ENCODE measurements around the gene CDCA8.

Gene CDCA8

DNA sequence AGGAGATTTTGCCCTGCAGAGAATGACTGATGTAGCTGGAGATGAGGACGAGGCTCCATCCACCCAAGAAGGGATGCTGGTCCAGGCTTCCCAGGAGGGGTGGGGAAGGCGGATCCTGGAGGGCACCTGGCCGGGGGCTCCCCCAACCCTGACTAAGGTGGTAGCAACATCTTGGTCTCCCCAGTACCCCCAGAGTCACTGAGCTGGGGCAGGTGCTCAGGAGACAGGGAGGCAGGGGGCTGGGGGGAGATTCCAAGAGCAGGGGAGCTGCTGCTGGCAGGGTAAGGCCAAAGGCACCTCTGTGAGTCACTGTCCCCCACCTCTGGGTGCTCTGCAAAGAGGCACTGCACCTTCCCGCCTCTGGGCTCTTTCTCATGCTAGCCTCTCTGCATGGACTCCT, 24.0 kb downstream of the CDCA8 start:
- H3K27me3 Mint-ChIP-seq: no peaks in the 10 kb centered on the region
- no peaks in the 10 kb centered on the region for H3K4me1 Mint-ChIP-seq (ENCODE audit: low read depth)
- DNase-seq: no peak
- H3K9me3 Mint-ChIP-seq: no peaks in the 10 kb centered on the region
- peaks cover under 1% of the 10 kb centered on the region for H3K36me3 Mint-ChIP-seq (ENCODE audit: low read depth)
- H3K4me3 Mint-ChIP-seq: no peak overlapping the region
- H3K27ac Mint-ChIP-seq: no peak overlapping the region

DNA sequence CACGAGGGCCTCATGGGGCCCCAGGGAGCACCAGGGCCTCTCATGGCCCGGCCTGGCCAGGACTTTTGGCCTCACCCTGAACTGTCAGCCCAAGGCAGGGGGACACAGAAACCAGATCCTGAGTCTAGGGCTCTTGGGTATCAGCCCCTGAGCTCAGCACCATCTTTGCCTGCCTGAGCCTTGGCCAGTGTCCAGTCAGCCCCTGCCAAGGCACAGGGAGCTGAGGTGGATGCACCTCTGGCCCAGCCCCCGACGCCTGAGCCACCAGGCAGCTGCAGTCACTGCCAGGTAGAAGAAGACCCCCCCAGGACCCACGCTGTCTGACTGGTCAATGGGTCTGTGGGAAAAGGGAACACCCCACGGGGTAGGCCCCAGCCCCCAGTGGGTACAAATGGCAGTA, 25.3 kb downstream of the CDCA8 start:
- Mint-ChIP-seq H3K4me3 (no peak overlapping the region), H3K36me3 (ENCODE audit: low read depth) (no peaks in the 10 kb centered on the region), H3K27me3 (no peaks in the 10 kb centered on the region), H3K4me1 (ENCODE audit: low read depth) (no peaks in the 10 kb centered on the region), H3K9me3 (no peaks in the 10 kb centered on the region), H3K27ac (no peak overlapping the region)
- DNase-seq: no peak

GRCh38 chr1:37718181-37718900, 26.0 kb downstream of the CDCA8 start:
- Mint-ChIP-seq H3K4me1 (ENCODE audit: low read depth) (no peaks in the 10 kb centered on the region), H3K9me3 (no peaks in the 10 kb centered on the region), H3K27ac (no peak overlapping the region), H3K36me3 (ENCODE audit: low read depth) (no peaks in the 10 kb centered on the region), H3K4me3 (no peak overlapping the region), H3K27me3 (no peaks in the 10 kb centered on the region)
- no peak for DNase-seq

GRCh38 chr1:37718901-37719571, 26.7 kb downstream of the CDCA8 start:
- no peaks in the 10 kb centered on the region for H3K36me3 Mint-ChIP-seq (ENCODE audit: low read depth)
- H3K27ac Mint-ChIP-seq: no peak overlapping the region
- H3K4me1 Mint-ChIP-seq (ENCODE audit: low read depth): no peaks in the 10 kb centered on the region
- H3K9me3 Mint-ChIP-seq: no peaks in the 10 kb centered on the region
- no peaks in the 10 kb centered on the region for H3K27me3 Mint-ChIP-seq
- no peak for DNase-seq
- H3K4me3 Mint-ChIP-seq: no peak overlapping the region

GRCh38 chr1:37719572-37720195, 27.4 kb downstream of the CDCA8 start:
- H3K9me3 Mint-ChIP-seq: no peaks in the 10 kb centered on the region
- no peak for DNase-seq
- no peaks in the 10 kb centered on the region for H3K4me1 Mint-ChIP-seq (ENCODE audit: low read depth)
- H3K27me3 Mint-ChIP-seq: no peaks in the 10 kb centered on the region
- H3K27ac Mint-ChIP-seq: no peak overlapping the region
- H3K4me3 Mint-ChIP-seq: no peak overlapping the region
- H3K36me3 Mint-ChIP-seq (ENCODE audit: low read depth): no peaks in the 10 kb centered on the region

GRCh38 chr1:37720231-37721130, 28.2 kb downstream of the CDCA8 start:
- H3K27ac Mint-ChIP-seq: no peak overlapping the region
- DNase-seq: no peak
- no peak overlapping the region for H3K4me3 Mint-ChIP-seq
- no peaks in the 10 kb centered on the region for H3K4me1 Mint-ChIP-seq (ENCODE audit: low read depth)
- peaks cover 1% of the 10 kb centered on the region for H3K27me3 Mint-ChIP-seq
- no peaks in the 10 kb centered on the region for H3K9me3 Mint-ChIP-seq
- no peaks in the 10 kb centered on the region for H3K36me3 Mint-ChIP-seq (ENCODE audit: low read depth)

GRCh38 chr1:37721565-37721964, 29.2 kb downstream of the CDCA8 start:
- Mint-ChIP-seq H3K36me3 (ENCODE audit: low read depth) (no peaks in the 10 kb centered on the region), H3K9me3 (no peaks in the 10 kb centered on the region), H3K27me3 (peaks cover 4% of the 10 kb centered on the region), H3K4me3 (no peak overlapping the region), H3K27ac (no peak overlapping the region), H3K4me1 (ENCODE audit: low read depth) (no peaks in the 10 kb centered on the region)
- no peak for DNase-seq

DNA sequence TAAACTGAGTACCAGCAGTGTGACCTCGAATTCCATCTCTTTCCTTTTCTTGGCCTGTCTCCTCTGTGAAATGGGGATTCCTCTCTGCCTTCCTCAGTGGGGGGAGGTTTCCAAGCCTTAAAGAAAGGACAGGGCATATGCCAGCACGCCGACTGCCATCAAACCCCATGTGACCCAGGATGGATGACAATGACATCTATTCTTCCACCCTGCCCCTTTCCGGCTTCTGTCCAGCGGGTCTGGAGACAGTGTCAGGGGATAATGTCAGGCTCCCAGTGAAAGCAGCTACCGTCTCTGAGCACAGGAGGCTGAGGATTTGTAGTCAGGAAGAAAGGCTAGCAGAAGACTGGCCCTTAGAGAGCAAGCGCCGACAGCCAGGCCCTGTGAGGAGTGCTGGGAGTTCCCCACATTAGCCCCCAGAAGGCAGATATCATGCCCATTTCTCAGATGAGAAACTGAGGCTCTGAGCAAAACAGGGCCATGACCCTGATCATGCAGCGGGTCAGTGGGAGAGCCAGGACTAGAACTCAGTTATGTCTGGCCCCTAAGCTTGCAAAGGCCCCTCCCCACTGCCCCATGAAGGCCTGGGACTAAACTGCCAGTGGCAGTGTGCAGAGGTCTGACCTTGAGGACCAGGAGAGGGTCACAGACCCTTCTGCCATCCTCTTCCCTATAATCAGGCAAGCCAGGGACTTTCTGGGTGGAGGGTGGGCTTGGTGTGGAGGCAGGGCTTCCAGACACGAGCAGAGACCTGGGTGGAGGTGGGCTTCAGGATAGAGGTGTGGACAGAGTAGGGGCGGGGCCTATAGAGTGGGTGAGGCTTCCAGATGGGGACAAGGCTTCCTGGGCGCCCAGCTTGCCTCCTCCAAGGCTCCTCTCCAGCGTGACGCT, 30.1 kb downstream of the CDCA8 start:
- no peak for DNase-seq
- H3K9me3 Mint-ChIP-seq: no peaks in the 10 kb centered on the region
- H3K4me1 Mint-ChIP-seq (ENCODE audit: low read depth): no peaks in the 10 kb centered on the region
- no peak overlapping the region for H3K27ac Mint-ChIP-seq
- H3K27me3 Mint-ChIP-seq: peaks cover 4% of the 10 kb centered on the region
- H3K4me3 Mint-ChIP-seq: no peak overlapping the region
- H3K36me3 Mint-ChIP-seq (ENCODE audit: low read depth): no peaks in the 10 kb centered on the region

DNA sequence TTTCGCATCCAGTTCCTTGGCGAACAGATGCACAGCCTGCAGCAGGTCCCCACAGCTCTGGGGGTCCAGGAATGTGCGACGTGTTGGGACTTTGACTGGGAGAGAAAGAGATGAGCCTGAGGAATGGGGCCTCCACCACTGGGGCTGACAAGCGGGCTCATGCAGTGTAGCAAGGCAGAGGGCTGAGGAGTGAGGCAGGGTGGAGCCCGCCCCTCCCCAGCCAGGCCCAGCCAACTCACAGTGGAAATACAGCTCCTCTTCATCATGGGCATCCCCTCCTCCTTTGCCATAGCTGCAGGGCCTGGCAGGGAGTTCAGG, 30.7 kb downstream of the CDCA8 start:
- H3K27ac Mint-ChIP-seq: no peak overlapping the region
- no peak overlapping the region for H3K4me3 Mint-ChIP-seq
- DNase-seq: no peak
- H3K36me3 Mint-ChIP-seq (ENCODE audit: low read depth): no peaks in the 10 kb centered on the region
- H3K9me3 Mint-ChIP-seq: no peaks in the 10 kb centered on the region
- no peaks in the 10 kb centered on the region for H3K4me1 Mint-ChIP-seq (ENCODE audit: low read depth)
- peaks cover 4% of the 10 kb centered on the region for H3K27me3 Mint-ChIP-seq

GRCh38 chr1:37723390-37724078, 31.2 kb downstream of the CDCA8 start:
- Mint-ChIP-seq H3K27me3 (peaks cover 4% of the 10 kb centered on the region), H3K4me3 (no peak overlapping the region), H3K4me1 (ENCODE audit: low read depth) (no peaks in the 10 kb centered on the region), H3K36me3 (ENCODE audit: low read depth) (no peaks in the 10 kb centered on the region), H3K27ac (no peak overlapping the region), H3K9me3 (no peaks in the 10 kb centered on the region)
- DNase-seq: no peak

DNA sequence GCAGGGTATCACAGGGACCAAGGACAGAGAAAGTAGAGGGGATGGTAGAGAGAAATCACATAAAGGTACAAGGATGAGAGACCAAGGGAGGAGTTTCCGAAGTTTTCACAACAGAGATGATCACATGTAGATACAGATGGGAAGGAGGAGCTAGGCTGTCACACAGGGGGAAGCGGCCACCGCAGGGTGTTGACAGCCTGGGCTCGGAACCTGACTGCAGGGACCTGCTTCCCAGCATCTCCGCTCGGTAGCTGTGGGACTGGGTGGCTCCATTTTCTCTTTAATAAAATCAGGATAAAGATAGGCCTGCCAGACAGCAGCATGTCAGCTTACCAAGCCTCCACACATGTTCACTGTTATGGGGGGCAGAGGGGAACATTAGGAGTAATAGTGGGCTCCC, 32.3 kb downstream of the CDCA8 start:
- H3K27me3 Mint-ChIP-seq: peaks cover 4% of the 10 kb centered on the region

DNA sequence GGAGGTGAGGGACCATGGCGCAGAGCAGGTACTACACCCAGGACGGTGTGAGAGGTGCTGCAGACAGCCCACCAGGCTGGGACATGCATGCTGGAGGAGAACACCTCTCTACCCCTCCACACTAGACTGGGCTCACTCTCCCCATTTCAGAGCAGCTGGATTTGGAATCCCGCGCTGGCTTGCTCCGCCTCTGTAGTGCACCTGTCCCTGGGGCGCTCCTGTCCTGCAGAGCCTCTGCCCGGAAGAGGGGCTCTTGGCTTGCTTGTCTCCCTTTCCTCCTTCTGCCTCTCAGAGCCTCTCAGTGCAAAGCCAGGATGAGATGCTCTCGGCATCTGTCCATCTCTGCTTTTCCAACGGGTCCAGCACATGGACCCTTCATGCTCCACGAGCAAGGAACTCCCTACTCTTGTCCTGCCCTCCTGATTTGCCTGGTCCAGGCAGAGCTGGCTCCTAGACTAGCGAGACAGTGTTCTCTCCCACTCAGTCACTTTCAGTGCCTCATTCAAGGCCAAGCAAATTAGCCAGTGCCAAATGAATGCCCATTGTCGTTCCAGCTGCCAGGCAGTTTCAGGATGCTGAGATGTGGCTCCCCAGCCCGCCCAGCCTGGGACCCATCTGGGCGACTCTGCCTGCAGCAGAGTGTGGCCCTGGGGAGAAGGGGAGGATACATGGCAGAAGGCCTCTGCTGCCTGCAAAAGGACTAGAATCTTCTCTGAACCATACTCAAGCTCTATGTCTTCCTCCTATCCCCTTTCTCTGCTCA, 33.7 kb downstream of the CDCA8 start:
- H3K9me3 Mint-ChIP-seq: no peaks in the 10 kb centered on the region
- DNase-seq: no peak
- peaks cover 4% of the 10 kb centered on the region for H3K27me3 Mint-ChIP-seq
- no peak overlapping the region for H3K27ac Mint-ChIP-seq
- no peak overlapping the region for H3K4me3 Mint-ChIP-seq
- H3K4me1 Mint-ChIP-seq (ENCODE audit: low read depth): no peaks in the 10 kb centered on the region
- H3K36me3 Mint-ChIP-seq (ENCODE audit: low read depth): no peaks in the 10 kb centered on the region

More for the DNA sequence above, 32.3 kb downstream of the CDCA8 start:
- no peak overlapping the region for H3K27ac Mint-ChIP-seq
- H3K4me1 Mint-ChIP-seq (ENCODE audit: low read depth): no peaks in the 10 kb centered on the region
- no peaks in the 10 kb centered on the region for H3K9me3 Mint-ChIP-seq
- H3K4me3 Mint-ChIP-seq: no peak overlapping the region
- no peak for DNase-seq
- H3K36me3 Mint-ChIP-seq (ENCODE audit: low read depth): no peaks in the 10 kb centered on the region
